ENCODE measurements around the gene HMOX1.
"Not testable (repeated sequence)": the region's sequence is repeated elsewhere in the genome, so short reads cannot be mapped to it uniquely, and the experiment has no call there.

Gene HMOX1

DNA sequence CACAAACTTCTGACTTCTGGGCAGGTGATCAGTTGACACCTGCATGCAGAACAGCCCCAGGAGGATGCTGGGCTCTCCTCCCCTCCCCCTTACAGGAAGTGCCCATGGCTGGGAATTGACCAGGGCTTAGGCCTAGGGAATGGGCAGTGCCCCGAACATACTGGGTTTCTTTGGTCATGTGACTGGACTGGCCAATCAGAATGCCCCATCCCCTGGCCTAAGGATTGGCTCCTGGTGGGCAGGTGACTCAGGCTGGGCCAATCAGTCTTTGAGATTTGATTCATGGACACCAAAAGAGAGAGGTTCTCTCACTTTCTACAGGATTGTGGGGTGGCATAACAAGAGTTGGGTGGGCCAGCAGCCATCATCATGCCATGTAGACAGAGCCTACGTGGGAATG is 56.2 kb downstream of the HMOX1 start:
- no peak for DNase-seq

GRCh38 chr22:35438673-35439364 is 57.9 kb downstream of the HMOX1 start:
- DNase-seq, result not testable (repeated sequence)

DNA sequence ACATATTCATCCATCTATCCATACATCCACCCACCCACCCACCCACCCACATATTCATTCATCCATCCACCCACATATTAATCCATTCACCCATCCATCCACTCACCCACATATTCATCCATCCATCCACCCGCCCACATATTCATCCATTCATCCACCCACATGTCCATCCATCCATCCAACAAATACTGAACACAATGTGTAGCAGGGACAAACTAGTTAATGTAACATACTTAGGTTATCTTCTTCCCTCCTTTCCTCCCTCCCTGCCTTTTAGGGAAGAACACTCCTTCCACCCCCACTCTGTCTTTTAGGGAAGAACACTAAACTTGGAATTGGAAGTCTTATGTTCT is 58.4 kb downstream of the HMOX1 start:
- no peak for DNase-seq

DNA sequence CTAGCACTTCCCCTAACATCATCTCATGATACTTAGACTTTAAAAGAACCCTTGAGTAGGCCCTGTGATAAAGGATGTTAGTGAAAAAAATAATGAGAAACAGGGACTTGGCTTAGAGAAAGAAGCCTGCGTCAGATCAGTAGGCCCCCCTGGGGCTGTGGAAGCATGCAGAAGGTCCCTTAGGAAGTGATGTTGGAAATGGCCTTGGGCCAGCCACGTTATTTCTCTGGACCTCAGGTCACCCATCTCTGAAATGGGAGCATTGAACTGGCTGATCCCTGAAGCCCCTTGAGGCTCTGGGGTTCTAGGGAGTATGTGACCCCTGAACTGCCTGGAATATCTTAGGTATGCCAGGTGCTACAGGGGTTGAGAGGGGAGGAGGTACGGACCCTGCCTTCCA is 59.2 kb downstream of the HMOX1 start:
- DNase-seq, result no peak

- no peak for DNase-seq
Measured at GRCh38 chr22:35441489-35442100, 60.7 kb downstream of the HMOX1 start.

DNA sequence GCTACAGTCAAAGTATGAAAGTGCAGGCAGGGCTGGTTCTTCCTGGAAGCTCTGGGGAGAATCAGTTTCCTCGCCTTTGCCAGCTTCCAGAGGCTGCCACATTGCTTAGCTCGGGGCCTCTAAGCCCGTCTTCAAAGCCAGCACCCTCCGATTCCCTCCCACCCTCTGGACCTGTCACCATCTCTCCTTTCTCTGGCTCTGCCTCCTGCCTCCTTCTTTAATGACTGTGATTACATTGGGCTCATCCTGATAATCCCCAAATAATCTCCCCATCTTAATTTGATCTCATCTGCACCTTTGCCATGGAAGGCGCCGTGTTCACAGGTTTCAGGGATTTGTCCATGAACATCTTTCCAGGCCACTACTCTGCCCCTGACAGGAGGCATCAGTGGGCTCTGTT is 61.6 kb downstream of the HMOX1 start:
- no peak for DNase-seq

DNA sequence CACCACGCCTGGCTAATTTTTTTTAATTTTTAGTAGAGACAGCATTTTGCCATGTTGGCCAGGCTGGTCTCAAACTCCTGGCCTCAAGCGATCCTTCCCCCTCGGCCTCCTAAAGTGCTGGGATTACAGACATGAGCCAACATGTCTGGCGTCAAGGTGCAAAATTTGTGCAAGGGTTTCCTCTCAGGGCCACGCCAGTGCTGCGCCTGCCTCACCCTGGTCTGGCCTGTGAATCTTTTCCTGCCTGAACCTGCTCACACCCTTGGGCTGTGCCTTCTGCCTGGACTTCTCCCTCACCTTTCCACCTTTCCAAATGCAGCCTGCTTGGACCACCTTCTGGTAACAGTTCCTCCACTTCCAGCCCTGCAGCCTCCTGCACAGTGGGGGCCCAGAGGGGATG is 62.4 kb downstream of the HMOX1 start:
- DNase-seq, result no peak
